KOPT-K1 (cell line): ENCODE results near the gene AGAP3.

Experiments used
- H3K27ac ChIP-seq: fragments of 200-600 bp; sonication (generic); 2 replicates; pipeline ENCODE4 v1.5.1; 2016; ENCODE audit warnings: antibody characterized with exemption, mild to moderate bottlenecking, low read depth, low read length; ENCODE audit not compliant: poor library complexity, severe bottlenecking
- H3K36me3 ChIP-seq: fragments of 200-600 bp; sonication (generic); 2 replicates; pipeline ENCODE4 v1.5.1; 2017; ENCODE audit warnings: antibody characterized with exemption, mild to moderate bottlenecking, low read length, moderate library complexity; ENCODE audit not compliant: insufficient read depth
- H3K9me3 ChIP-seq: fragments of 200-600 bp; sonication (generic); 2 replicates; pipeline ENCODE4 v1.5.1; 2017; ENCODE audit warnings: antibody characterized with exemption, low read length, mild to moderate bottlenecking; ENCODE audit not compliant: insufficient read depth, poor library complexity, severe bottlenecking

Gene AGAP3

DNA sequence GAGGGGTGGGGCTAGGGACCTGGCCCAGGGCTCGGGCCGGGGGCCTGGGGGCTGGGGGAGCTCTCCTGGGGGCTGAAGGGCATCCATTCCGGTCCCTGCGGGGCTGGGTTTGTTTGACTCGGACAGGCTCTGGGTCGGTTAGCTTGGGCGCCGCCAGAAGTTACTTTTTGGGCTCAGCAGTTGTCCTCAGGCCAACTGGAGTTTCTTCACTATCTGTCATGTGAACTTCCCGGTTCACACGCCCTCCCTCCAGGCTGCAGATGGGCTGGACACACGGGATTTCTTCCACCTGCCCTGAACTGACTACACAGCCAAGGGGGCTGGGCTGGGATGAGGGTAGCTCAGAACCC, 23.1 kb upstream of the AGAP3 start:
- peaks cover 47% of the 10 kb centered on the region for H3K36me3 ChIP-seq
- H3K27ac ChIP-seq, result no peak overlapping the region
- no peaks in the 10 kb centered on the region for H3K9me3 ChIP-seq

DNA sequence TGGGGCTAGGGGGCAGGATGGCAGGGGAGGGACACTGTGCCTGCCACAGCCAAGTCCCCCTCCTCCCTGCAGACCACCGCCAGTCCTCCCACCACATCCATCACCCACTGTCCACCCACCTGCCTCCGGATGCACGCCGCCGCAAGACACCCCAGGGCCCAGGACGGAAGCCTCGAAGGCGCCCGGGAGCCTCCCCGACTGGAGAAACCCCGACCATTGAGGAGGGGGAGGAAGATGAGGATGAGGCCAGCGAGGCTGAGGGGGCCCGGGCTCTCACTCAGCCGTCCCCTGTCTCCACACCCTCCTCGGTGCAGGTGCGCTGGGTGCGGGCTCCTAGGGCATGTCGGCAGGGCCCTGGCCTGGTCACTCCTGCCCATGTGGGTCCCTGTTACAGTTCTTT, 21.8 kb upstream of the AGAP3 start:
- H3K36me3 ChIP-seq, result peaks cover 60% of the 10 kb centered on the region
- no peak overlapping the region for H3K27ac ChIP-seq
- no peaks in the 10 kb centered on the region for H3K9me3 ChIP-seq

DNA sequence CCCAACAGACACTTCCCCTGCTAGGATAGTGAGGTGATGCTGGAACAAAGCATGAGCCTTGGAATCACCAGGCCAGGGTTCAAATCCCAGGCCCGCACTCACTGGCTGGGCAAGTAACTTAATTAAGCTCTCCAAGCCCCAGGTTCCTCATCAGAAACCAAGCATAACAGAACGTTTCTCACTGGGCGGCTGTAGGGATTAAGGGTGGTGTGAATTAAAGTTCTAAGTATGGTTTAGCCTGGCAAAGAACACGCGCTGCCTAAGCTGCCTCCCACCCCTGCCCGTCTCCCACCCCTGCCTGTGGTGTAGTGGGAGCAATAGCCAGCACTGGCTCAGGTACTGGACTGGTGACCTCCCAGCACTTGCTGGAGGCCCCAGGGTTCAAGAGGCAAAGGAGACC, 21.3 kb upstream of the AGAP3 start:
- Histone ChIP-seq H3K9me3 (no peaks in the 10 kb centered on the region), H3K27ac (no peak overlapping the region), H3K36me3 (peaks cover 65% of the 10 kb centered on the region)

DNA sequence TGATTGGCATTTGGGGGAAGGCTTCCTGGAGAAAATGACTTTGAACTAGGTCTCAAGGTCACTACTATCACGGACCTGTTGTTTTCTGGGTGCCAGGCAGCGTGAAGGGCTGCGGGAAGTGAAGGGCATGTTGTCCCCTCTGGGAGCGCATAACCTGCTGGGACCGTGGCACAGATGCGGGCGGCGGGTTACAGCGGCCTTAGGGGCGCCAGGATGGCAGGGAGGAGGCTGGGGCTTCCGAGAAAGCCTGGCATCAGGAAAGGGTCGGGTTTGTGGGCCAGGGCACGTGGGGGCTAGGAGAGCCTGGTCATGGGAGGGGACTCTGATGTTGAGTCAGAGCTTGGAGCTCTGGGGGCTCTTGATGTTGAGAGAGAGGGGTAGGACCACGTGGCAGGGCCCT, 20.8 kb upstream of the AGAP3 start:
- Histone ChIP-seq H3K27ac (no peak overlapping the region), H3K36me3 (peaks cover 70% of the 10 kb centered on the region), H3K9me3 (no peaks in the 10 kb centered on the region)

DNA sequence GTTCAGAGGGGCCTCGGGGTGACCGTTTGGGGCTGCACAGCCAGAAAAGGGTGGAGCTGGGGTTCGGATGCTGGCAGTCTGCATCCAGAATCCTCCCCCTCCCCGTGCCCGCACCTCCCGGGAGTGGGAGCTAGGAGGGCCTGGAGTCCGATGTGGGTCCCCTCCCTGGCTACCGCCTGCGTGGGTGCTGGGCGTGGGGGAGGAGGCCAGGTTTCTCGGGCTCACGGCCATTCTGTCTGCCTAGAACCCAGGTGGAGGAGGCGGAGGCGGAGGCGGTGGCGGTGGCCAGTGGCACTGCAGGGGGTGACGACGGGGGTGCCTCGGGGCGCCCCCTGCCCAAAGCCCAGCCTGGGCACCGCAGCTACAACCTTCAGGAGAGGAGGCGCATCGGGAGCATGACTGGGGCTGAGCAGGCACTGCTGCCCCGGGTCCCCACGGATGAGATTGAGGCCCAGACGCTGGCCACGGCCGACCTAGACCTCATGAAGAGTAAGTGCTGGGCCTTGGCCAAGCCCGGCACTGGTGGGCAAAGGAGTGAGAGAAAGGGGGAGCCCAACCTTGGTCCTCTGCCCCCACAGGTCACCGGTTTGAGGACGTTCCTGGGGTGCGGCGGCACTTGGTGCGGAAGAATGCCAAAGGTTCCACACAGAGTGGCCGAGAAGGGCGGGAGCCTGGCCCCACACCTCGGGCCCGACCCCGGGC, 19.9 kb upstream of the AGAP3 start:
- Histone ChIP-seq H3K36me3 (peaks cover 79% of the 10 kb centered on the region), H3K9me3 (no peaks in the 10 kb centered on the region)

DNA sequence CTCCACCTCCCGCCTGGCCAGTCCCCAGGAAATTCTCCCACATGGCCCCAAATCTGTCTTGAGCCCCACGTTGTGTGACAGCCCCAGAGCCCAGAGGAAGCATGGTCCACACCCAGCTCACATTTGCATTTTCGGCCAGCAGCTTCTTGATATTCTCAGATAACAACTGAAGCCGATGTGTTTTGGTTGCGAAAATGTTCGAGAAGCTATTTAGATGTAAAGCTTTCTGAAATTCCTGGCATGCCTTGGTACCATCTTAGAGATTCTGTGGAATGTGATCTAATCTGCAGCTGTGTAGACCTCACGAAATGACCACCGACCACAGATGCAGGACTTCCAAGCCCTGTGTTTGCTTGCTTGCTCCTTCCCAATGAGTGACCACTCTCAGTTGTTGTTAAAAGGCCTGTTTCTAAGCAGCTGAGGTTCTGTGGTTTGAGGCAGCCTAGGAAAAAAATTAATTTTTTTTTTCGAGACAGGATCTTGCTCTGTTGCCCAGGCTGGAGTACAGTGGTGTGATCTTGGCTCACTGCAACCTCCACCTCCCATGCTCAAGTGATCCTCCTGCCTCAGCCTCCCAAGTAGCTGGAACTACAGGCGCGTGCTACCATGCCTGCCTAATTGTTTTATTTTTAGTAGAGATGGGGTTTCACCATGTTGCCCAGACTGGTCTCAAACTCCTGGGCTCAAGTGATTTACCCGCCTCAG, 18.1 kb upstream of the AGAP3 start:
- Histone ChIP-seq H3K9me3 (no peaks in the 10 kb centered on the region), H3K36me3 (peaks cover 93% of the 10 kb centered on the region), H3K27ac (no peak overlapping the region)

More for the DNA sequence above, 19.9 kb upstream of the AGAP3 start:
- no peak overlapping the region for H3K27ac ChIP-seq

DNA sequence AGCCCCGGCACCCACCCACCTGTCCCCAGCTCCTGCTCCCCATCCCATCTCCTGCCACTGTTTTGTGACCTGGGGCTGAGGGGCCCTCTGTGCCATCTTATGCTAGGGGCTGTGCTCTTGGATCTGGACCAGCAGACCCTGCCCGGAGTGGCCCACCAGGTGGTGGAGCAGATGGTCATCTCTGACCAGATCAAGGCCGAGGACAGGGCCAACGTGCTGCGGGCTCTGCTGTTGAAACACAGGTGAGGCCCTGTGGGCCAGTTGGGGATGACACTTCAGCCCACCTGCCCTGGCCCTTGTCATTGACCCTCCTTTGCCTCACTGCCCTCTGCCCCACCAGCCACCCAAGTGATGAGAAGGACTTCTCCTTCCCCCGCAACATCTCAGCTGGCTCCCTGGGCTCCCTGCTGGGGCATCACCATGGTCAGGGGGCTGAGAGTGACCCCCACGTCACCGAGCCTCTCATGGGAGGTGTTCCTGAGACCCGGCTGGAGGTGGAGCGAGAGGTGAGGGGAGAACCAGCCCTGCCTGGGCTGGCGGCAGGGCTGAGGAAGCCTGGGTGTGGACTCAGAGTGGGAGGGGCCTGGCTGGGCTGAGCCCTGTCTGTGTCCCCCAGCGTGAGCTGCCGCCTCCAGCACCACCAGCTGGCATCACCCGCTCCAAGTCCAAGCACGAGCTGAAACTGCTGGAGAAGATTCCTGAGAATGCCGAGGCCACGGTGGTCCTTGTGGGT, 16.3 kb upstream of the AGAP3 start:
- Histone ChIP-seq H3K27ac (no peak overlapping the region), H3K36me3 (peaks cover 94% of the 10 kb centered on the region), H3K9me3 (no peaks in the 10 kb centered on the region)

DNA sequence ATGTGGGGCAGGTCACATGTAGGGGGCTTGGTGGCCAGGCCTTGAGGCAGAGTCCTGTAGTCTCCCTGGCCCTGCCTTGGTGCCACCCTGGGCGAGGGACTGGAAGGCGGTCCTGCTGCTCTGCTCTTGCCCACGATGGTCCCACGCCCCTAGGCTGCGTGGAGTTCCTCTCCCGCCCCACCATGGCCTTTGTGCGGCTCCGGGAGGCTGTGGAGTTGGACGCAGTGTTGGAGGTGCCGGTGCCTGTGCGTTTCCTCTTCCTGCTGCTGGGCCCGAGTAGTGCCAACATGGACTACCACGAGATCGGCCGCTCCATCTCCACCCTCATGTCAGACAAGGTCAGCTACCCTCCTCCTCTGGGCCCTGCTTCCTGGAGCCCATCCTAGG, 15.7 kb upstream of the AGAP3 start:
- Histone ChIP-seq H3K9me3 (no peaks in the 10 kb centered on the region), H3K36me3 (peaks cover 94% of the 10 kb centered on the region)

DNA sequence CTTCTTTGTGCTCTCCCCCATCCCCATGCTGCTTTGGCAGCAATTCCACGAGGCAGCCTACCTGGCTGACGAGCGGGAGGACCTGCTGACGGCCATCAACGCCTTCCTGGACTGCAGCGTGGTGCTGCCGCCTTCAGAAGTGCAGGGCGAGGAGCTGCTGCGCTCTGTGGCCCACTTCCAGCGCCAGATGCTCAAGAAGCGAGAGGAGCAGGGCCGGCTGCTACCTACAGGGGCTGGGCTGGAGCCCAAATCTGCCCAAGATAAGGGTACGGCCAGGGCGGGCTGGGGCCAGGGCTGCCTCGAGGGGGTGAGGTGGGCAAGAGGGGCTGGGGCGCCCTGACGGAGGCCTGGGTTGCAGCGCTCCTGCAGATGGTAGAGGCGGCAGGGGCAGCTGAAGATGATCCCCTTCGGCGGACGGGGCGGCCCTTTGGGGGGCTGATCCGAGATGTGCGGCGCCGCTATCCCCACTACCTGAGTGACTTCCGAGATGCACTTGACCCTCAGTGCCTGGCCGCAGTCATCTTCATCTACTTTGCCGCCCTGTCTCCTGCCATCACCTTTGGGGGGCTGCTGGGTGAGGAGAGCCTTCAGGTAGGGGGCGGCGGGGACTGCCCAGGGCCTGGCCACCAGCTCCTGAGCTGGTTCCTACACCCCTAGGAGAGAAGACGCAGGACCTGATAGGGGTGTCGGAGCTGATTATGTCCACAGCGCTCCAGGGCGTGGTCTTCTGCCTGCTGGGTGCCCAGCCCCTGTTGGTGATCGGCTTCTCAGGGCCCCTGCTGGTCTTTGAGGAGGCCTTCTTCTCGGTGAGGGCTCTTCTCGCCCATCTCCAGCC, 15.0 kb upstream of the AGAP3 start:
- Histone ChIP-seq H3K36me3 (peaks cover 94% of the 10 kb centered on the region), H3K27ac (no peak overlapping the region), H3K9me3 (no peaks in the 10 kb centered on the region)

More for the DNA sequence above, 15.7 kb upstream of the AGAP3 start:
- no peak overlapping the region for H3K27ac ChIP-seq

DNA sequence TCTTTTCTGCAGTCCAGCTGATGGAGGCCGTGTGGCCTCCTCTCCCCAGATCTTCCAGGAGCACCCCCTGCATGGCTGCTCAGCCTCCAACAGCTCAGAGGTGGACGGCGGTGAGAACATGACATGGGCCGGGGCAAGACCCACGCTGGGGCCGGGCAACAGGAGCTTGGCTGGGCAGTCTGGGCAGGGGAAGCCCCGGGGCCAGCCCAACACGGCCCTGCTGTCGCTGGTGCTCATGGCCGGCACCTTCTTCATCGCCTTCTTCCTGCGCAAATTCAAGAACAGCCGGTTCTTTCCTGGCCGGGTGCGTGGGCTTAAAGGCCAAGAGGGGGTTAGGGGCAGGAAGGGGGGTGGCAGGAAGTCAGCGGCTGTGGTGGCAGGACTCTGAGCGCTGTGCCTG, 12.3 kb upstream of the AGAP3 start:
- Histone ChIP-seq H3K36me3 (peaks cover 92% of the 10 kb centered on the region), H3K9me3 (no peaks in the 10 kb centered on the region), H3K27ac (no peak overlapping the region)

DNA sequence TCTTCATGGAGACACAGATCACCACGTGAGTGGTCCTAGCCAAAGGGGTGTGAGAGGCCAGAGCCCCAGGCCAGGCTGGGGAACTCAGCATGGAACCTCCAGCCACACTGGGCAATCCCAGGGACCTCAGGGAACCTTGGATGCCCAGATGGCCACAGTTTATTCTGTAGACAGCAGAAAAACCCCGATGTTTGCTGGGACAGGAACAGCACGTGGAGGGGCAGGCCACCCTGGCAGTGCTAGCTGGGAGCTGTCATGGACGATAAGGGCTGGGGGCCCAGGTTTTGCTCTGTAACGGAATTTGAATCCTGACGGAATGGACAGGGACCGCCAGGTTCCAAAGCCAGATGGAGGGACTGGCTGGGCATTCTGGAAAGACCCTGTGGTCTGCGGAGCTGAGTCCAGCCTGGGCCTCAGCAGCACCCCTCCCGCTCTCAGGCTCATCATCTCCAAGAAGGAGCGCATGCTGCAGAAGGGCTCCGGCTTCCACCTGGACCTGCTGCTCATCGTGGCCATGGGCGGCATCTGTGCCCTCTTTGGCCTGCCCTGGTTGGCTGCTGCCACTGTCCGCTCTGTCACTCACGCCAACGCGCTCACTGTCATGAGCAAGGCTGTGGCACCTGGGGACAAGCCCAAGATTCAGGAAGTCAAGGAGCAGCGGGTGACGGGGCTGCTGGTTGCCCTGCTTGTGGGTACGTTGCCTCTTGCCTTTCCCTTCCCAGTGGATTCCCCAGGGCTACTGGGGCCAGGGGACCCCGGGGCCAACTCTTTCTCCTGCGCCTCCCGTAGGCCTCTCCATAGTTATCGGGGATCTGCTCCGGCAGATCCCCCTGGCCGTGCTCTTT, 11.2 kb upstream of the AGAP3 start:
- Histone ChIP-seq H3K9me3 (no peaks in the 10 kb centered on the region), H3K36me3 (peaks cover 86% of the 10 kb centered on the region), H3K27ac (no peak overlapping the region)

DNA sequence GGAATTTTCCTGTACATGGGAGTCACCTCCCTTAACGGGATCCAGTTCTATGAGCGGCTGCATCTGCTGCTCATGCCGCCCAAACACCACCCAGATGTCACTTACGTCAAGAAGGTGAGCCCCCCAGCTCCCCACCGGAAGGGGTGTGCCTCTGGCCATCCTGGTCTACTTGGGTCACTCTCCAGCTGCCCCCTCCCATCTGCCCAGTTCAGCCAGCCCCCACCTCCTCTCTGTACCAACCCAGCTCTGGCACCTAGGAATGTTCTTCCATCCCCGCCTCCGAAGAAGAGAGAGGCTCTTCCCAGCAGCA, 10.7 kb upstream of the AGAP3 start:
- H3K36me3 ChIP-seq, result peaks cover 80% of the 10 kb centered on the region
- H3K27ac ChIP-seq, result no peak overlapping the region
- no peaks in the 10 kb centered on the region for H3K9me3 ChIP-seq

DNA sequence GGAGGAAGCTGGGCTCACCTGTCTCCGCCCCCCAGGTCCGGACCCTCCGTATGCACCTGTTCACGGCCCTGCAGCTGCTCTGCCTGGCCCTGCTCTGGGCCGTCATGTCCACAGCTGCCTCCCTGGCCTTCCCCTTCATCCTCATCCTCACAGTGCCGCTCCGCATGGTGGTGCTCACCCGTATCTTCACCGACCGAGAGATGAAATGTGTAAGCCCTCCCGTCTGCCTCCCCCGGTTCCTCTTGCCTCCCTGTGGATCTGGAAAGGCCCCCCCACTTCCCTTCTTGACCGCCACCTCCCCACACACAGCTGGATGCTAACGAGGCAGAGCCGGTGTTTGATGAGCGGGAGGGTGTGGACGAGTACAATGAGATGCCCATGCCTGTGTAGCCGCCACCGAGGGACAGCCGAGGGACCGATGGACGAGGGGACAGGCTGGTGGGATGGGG, 10.3 kb upstream of the AGAP3 start:
- H3K27ac ChIP-seq, result no peak overlapping the region
- no peaks in the 10 kb centered on the region for H3K9me3 ChIP-seq
- peaks cover 76% of the 10 kb centered on the region for H3K36me3 ChIP-seq
